Muscle layer of colon (tissue), 2 donors: ENCODE measurements around the gene RIMS4.

Source experiments
- H3K27ac ChIP-seq: one replicate; pipeline ENCODE4 v1.7.0; 2013; ENCODE audit warnings: low read depth, mild to moderate bottlenecking, low read length, moderate library complexity
- H3K27me3 ChIP-seq, 2 donors: one replicate each; pipeline ENCODE4 v1.7.0; 2013; ENCODE audit warnings: low read length in 2 of 2, mild to moderate bottlenecking in 2 of 2; ENCODE audit not compliant: insufficient read depth in 2 of 2, control insufficient read depth in 1 of 2
- H3K36me3 ChIP-seq: one replicate; pipeline ENCODE4 v1.7.0; 2013; ENCODE audit warnings: mild to moderate bottlenecking, low read length; ENCODE audit not compliant: insufficient read depth
- H3K4me1 ChIP-seq: one replicate; pipeline ENCODE4 v1.7.0; 2013; ENCODE audit warnings: mild to moderate bottlenecking, low read length; ENCODE audit not compliant: insufficient read depth
- H3K4me3 ChIP-seq, 2 donors: one replicate each; pipeline ENCODE4 v1.7.0; 2013; ENCODE audit warnings: low read length in 2 of 2, low read depth in 1 of 2, mild to moderate bottlenecking in 1 of 2, moderate library complexity in 1 of 2
- H3K9ac ChIP-seq: one replicate; pipeline ENCODE4 v1.7.0; 2013; ENCODE audit warnings: low read length
- H3K9me3 ChIP-seq: one replicate; pipeline ENCODE4 v1.7.0; 2013; ENCODE audit warnings: mild to moderate bottlenecking, low read length
- donor health status: abdominal sarcoma.
- donor health status: Adenocarcinoma of cecum.

Gene RIMS4

DNA sequence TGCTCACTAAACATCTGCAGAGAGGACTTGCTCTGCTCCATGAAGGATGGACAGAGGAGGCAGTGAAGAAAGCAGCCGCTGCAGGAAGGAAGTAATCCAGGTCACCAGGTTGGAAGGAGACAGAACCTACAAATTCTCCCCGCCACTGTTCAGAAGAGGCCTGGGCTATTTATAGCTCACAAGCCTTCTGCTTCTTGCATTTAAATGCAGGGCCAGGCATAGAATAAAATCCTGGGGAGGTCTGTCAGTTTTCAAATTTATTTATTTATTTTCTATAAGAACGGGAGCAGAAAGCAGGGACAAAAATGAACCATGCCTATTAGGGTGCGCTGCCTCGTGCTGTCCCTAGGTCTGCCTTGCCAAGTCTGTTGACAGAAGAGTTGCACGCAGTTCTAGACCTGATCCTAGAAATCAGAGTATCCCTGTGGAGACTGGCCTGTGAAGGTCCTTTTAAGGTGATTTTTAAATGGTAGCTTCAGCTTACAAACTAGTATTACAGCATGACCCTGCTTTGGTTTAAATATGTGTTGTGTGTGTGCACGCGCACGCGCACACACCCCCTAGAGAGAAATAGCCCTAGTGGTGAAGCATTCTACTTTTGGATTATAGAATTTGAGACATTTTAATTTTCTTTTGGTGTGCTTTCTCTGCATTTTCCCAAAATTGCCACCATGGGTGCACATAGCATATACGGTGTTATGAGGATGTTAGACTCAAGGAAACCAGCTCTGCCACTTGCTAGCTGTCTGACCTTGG, 19.5 kb downstream of the RIMS4 start:
- no peak overlapping the region for H3K9ac ChIP-seq
- H3K27ac ChIP-seq, result no peak overlapping the region
- H3K36me3 ChIP-seq, result no peaks in the 10 kb centered on the region
- no peak overlapping the region for H3K4me3 ChIP-seq
- no peaks in the 10 kb centered on the region for H3K27me3 ChIP-seq
- H3K4me1 ChIP-seq, result no peaks in the 10 kb centered on the region
- H3K9me3 ChIP-seq, result no peaks in the 10 kb centered on the region

DNA sequence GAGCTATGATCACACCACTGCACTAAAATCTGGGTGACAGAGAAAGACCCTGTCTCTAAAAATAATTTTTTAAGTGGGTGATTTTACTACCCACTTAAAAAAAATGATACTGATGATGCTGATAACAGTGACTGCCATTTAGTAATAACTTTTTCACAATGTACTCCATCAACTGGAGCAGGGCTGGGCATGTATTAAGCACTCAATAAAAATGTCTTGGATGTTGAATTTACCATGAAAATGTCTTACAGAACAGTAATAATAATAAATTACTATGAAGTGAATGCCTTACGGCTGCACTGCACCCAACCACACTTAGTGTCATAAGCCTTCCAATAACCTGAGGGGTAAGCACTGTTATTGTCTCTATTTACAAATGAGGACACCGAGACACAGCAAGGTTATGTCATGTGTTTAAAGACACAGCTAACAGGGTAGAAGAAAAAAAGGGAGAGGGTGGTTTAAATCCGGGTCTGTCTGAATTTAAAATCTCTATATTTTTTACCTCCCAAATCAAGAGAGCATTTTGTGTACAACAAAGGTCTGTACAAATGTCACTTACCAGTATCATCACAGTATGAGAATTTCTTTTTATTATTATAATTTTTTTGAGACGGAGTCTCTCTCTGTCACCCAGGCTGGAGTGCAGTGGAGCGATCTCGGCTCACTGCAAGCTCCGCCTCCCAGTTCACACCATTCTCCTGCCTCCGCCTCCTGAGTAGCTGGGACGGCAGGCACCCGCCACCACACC, 21.5 kb downstream of the RIMS4 start:
- no peaks in the 10 kb centered on the region for H3K4me1 ChIP-seq
- H3K9me3 ChIP-seq, result no peaks in the 10 kb centered on the region
- H3K9ac ChIP-seq, result no peak overlapping the region
- H3K36me3 ChIP-seq, result no peaks in the 10 kb centered on the region
- no peaks in the 10 kb centered on the region for H3K27me3 ChIP-seq
- H3K4me3 ChIP-seq, result no peak overlapping the region
- H3K27ac ChIP-seq, result no peak overlapping the region

DNA sequence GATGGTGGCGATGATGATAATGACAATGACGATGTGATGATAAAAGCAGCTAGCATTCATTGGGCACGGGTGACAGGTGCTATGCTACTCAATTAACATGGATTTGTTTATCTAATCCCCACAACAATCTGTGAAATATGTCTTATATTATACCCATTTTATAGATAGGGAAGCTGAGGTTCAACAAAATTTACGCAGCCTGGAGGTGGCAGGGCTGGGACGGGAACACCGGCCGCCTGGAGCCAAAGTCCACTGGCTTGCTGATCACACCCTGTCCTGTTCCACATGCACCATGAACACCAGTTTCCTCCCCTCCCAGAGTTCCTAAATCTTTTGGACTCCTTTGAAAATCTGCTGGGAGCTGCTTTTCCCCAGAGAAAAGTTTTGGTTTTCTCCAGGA, 23.0 kb downstream of the RIMS4 start:
- H3K9ac ChIP-seq, result no peak overlapping the region
- H3K4me1 ChIP-seq, result no peaks in the 10 kb centered on the region
- no peaks in the 10 kb centered on the region for H3K36me3 ChIP-seq
- no peak overlapping the region for H3K27ac ChIP-seq
- H3K4me3 ChIP-seq, result no peak overlapping the region
- H3K27me3 ChIP-seq, result no peaks in the 10 kb centered on the region
- no peaks in the 10 kb centered on the region for H3K9me3 ChIP-seq

DNA sequence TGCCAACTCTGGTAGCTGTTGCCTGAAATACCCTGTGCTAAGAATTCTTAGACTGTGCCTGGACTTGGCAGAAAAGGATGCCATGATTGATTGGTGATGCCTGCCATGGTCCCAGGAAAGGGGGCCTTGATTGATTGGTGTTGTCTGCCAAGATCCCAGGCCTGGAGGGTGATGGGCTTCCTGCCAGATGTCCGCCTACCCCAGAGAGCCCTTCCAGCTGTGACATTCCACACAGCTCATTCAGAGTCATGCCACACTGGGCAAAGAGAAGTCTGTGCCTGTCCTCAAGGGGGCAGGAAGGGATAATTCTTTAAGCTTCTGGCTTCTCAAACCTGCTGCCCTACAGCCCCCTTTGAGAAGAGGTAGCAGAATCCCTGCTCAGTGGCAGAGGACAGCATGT, 24.6 kb downstream of the RIMS4 start:
- Histone ChIP-seq H3K36me3 (no peaks in the 10 kb centered on the region), H3K4me3 (no peak overlapping the region), H3K27ac (no peak overlapping the region), H3K4me1 (no peaks in the 10 kb centered on the region), H3K9ac (no peak overlapping the region), H3K27me3 (no peaks in the 10 kb centered on the region), H3K9me3 (no peaks in the 10 kb centered on the region)

DNA sequence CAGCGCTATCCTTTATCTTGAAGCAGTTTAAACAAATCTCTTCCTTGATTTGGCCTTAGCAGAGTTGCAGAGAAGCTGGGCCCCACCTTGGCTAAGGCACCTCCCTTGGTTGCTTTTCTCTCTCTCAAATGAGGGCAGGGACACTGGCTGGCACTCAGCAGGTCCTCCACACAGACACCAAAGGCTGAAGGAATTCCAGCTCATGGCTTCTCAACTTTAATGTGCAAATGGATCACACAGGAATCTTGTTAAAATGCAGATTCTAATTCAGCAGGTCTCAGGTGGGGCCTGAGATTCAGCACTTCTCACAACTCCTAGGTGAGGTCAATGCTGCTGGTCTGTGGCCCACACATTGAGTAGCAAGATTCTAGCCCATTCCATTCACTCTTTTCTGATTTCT, 25.7 kb downstream of the RIMS4 start:
- H3K27ac ChIP-seq, result no peak overlapping the region
- no peaks in the 10 kb centered on the region for H3K27me3 ChIP-seq
- H3K4me1 ChIP-seq, result no peaks in the 10 kb centered on the region
- H3K9ac ChIP-seq, result no peak overlapping the region
- no peak overlapping the region for H3K4me3 ChIP-seq
- H3K9me3 ChIP-seq, result no peaks in the 10 kb centered on the region
- H3K36me3 ChIP-seq, result no peaks in the 10 kb centered on the region

DNA sequence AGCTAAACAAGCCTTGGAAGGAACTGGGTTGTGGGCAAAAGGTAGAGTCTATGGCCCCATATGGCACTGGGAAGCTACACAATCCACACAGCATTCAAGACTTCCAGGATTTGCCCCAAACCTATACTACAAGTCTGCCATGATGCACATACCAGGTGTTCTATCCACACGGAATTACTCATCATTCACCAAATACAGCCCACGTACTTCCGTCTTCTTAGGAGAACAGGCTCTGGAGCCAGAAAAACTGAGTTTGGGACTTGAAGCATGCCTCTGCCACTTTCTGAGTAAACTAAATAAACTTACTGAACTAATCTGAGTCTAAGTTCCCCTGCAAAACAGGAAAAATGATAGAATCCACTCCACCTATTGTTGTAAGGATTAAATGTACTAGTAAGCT, 28.6 kb downstream of the RIMS4 start:
- H3K4me1 ChIP-seq, result no peaks in the 10 kb centered on the region
- H3K27me3 ChIP-seq, result no peaks in the 10 kb centered on the region
- H3K4me3 ChIP-seq, result no peak overlapping the region
- H3K27ac ChIP-seq, result no peak overlapping the region
- H3K36me3 ChIP-seq, result no peaks in the 10 kb centered on the region
- no peak overlapping the region for H3K9ac ChIP-seq
- no peaks in the 10 kb centered on the region for H3K9me3 ChIP-seq

DNA sequence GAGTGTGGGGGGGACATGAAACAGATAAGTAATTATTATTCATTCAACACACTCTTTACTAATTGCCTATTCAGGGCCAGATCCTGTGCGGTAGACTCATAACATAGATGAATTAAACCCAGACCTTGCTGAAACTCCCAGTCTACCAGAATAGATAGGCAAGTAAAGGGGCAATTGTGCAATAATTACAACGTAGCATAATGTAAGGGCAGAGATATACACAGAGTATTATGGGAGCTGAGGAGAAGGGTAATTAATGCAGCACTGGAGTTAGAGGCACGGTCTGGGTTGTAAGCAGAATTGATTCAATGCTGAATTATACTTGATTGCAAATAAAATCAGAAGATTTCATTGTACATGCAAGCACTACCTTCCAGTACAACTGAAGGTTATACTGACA, 29.2 kb downstream of the RIMS4 start:
- no peaks in the 10 kb centered on the region for H3K9me3 ChIP-seq
- H3K27ac ChIP-seq, result no peak overlapping the region
- H3K4me3 ChIP-seq, result no peak overlapping the region
- H3K9ac ChIP-seq, result no peak overlapping the region
- no peaks in the 10 kb centered on the region for H3K4me1 ChIP-seq
- H3K36me3 ChIP-seq, result no peaks in the 10 kb centered on the region
- no peaks in the 10 kb centered on the region for H3K27me3 ChIP-seq

DNA sequence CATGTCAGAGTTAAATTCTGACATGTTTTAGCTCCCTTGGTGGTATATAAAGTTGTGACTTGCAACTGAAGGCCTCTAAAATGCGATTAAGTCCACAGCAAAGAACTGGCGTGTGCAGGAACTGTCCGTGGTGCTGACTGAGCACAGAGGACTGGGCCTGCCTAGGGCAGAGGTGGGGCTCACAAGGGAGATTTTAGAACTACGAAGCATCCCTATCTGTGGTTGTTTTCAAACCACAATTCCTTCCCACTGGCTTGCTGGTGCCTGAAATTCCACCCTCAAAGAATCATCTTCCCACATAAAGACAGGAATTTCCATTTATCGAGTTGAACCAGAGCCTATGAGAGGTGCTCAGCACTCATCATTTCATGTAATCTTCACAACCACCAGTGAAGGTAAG, 30.1 kb downstream of the RIMS4 start:
- no peaks in the 10 kb centered on the region for H3K4me1 ChIP-seq
- no peak overlapping the region for H3K4me3 ChIP-seq
- no peaks in the 10 kb centered on the region for H3K27me3 ChIP-seq
- no peak overlapping the region for H3K27ac ChIP-seq
- H3K9ac ChIP-seq, result no peak overlapping the region
- H3K9me3 ChIP-seq, result no peaks in the 10 kb centered on the region
- H3K36me3 ChIP-seq, result no peaks in the 10 kb centered on the region

DNA sequence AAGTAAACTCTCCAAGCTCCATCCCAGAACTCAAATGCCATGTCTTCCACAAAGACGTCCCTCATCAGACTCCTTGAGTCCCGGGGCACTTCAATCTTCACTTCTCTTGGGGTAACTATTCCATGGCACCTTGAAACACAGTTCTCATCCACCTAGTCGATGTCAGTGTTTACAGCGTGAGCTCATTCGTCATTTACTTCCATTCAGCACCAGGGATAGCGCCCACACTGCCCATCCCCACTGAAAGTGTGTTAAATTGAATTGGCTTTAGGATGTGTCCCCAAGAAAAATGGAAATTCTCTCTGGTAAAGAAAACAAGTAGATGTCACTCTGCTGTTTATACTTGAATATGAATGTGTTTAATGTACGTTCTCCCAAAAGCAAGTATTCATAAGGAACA, 33.4 kb downstream of the RIMS4 start:
- H3K9me3 ChIP-seq, result no peaks in the 10 kb centered on the region
- H3K9ac ChIP-seq, result no peak overlapping the region
- H3K27ac ChIP-seq, result no peak overlapping the region
- peaks cover 0 to 10% of the 10 kb centered on the region in 2 donors for H3K27me3 ChIP-seq
- no peak overlapping the region for H3K4me3 ChIP-seq
- H3K4me1 ChIP-seq, result no peaks in the 10 kb centered on the region
- H3K36me3 ChIP-seq, result no peaks in the 10 kb centered on the region

DNA sequence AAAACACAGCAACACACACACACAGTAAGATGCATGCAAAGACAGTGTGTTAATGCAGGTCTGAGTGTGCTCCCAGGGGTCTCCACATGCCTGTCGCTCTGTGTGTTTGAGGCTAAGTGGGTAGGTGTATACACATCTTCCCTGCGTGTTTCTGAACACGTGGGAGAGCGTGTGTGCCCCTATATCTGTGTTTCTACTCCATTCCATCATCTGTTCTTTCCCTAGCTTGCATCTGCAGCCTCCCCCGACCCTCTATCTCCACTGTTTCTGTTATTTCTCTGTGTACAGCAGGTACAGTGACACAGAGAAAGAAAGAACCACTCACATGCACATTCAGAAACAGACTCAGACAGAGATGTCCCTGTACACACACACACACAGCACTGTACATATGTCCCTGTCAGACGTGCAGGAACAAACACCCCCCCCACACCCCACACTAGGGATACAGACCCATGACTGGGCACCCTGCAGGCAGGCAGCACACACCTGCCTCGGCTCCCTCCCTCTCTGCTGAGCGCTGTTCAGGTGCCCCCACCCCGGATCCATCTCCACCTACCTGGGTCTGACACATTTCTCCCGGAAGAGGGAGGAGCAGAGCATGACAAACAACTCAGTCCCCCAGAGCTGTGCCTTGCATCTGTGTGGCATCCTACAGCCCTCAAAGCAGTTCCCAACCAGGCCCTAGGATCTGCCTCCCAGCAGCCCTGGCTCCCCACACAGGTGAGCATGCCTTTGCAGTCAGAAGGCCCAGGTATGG, 37.1 kb downstream of the RIMS4 start:
- H3K27ac ChIP-seq, result no peak overlapping the region
- peaks cover 0 to 17% of the 10 kb centered on the region in 2 donors for H3K27me3 ChIP-seq
- no peaks in the 10 kb centered on the region for H3K4me1 ChIP-seq
- no peak overlapping the region for H3K9ac ChIP-seq
- no peaks in the 10 kb centered on the region for H3K36me3 ChIP-seq
- no peak overlapping the region for H3K4me3 ChIP-seq
- no peaks in the 10 kb centered on the region for H3K9me3 ChIP-seq

DNA sequence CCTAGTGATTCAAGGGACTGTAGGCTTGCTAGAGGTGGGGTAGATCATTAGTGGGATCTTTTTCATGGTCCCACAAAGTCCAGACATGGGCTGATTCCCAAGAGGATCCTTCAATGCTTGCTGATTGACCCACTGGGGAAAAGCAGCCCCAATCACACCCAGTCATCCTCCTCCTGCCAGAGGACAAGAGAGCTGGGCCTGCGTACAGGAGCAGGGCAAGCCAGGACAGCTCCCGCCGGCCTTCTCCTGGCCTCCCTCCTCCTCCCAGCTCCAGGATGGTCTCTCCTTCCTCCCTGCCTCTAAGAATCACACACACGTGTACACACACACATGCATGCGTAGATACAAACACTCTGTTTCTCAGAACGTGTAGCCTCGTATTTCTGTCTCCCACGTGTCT, 37.7 kb downstream of the RIMS4 start:
- H3K27me3 ChIP-seq, result peaks cover 0 to 24% of the 10 kb centered on the region in 2 donors
- no peaks in the 10 kb centered on the region for H3K36me3 ChIP-seq

More for the DNA sequence above, 37.7 kb downstream of the RIMS4 start:
- no peak overlapping the region for H3K9ac ChIP-seq
- H3K27ac ChIP-seq, result no peak overlapping the region
- no peaks in the 10 kb centered on the region for H3K4me1 ChIP-seq
- no peak overlapping the region for H3K4me3 ChIP-seq
- no peaks in the 10 kb centered on the region for H3K9me3 ChIP-seq
